ENCODE results near the gene SLC38A8. TPM values are rescaled to one million over a fixed set of nuclear protein-coding genes. Genes with fewer than 3 reads are reported as not detected.

The SLC38A8 gene
- total and polyA plus RNA-seq, 3 donors from 2014 or later: 0.33 to 0.43 (median 0.39) TPM

GRCh38 chr16:84033251-84034195 lies 9.1 kb downstream of the SLC38A8 start:
- Histone ChIP-seq H3K27ac (no peak overlapping the region), H3K9me3 (no peaks in the 10 kb centered on the region), H3K27me3 (no peaks in the 10 kb centered on the region), H3K36me3 (ENCODE audit: low read depth, missing control alignments) (no peaks in the 10 kb centered on the region), H3K4me3 (no peak overlapping the region), H3K4me1 (no peaks in the 10 kb centered on the region)
- no peak for DNase-seq
- TF ChIP-seq POLR2A (IDR thresholded peaks at IDR 0.05): no peak
- no peak for TF ChIP-seq CTCF (IDR thresholded peaks at IDR 0.05)
- 86 to 91% methylated on average over 14 to 25 of the region's 25 CpGs for WGBS, 2 donors
- intact Hi-C loops (cut with DNase I; ENCODE audit: low total_unique reads): no loop called here

GRCh38 chr16:84032458-84033178 lies 10.0 kb downstream of the SLC38A8 start:
- 75 to 83% methylated on average over 15 of the region's 15 CpGs for WGBS, 2 donors
- DNase-seq: no peak
- H3K27ac ChIP-seq: no peak overlapping the region
- intact Hi-C loops (cut with DNase I; ENCODE audit: low total_unique reads): no loop called here
- no peaks in the 10 kb centered on the region for H3K9me3 ChIP-seq
- no peak for TF ChIP-seq CTCF (IDR thresholded peaks at IDR 0.05)
- TF ChIP-seq POLR2A (IDR thresholded peaks at IDR 0.05): no peak
- H3K27me3 ChIP-seq: no peaks in the 10 kb centered on the region
- H3K4me3 ChIP-seq: no peak overlapping the region
- H3K4me1 ChIP-seq: no peaks in the 10 kb centered on the region
- H3K36me3 ChIP-seq (ENCODE audit: low read depth, missing control alignments): no peaks in the 10 kb centered on the region

- DNase-seq: no peak
- no peaks in the 10 kb centered on the region for H3K4me1 ChIP-seq
- no peaks in the 10 kb centered on the region for H3K36me3 ChIP-seq (ENCODE audit: low read depth, missing control alignments)
- no peaks in the 10 kb centered on the region for H3K9me3 ChIP-seq
- intact Hi-C loops (cut with DNase I; ENCODE audit: low total_unique reads): no loop called here
- 85 to 89% methylated on average over 17 of the region's 17 CpGs for WGBS, 2 donors
- no peaks in the 10 kb centered on the region for H3K27me3 ChIP-seq
- no peak overlapping the region for H3K27ac ChIP-seq
- no peak for TF ChIP-seq CTCF (IDR thresholded peaks at IDR 0.05)
- no peak for TF ChIP-seq POLR2A (IDR thresholded peaks at IDR 0.05)
- no peak overlapping the region for H3K4me3 ChIP-seq
Measured at GRCh38 chr16:84031556-84031955, 11.0 kb downstream of the SLC38A8 start.

- TF ChIP-seq POLR2A (IDR thresholded peaks at IDR 0.05): no peak
- no peak for TF ChIP-seq CTCF (IDR thresholded peaks at IDR 0.05)
- DNase-seq: no peak
- intact Hi-C loops (cut with DNase I; ENCODE audit: low total_unique reads): no loop called here
- Histone ChIP-seq H3K9me3 (no peaks in the 10 kb centered on the region), H3K4me3 (no peak overlapping the region), H3K36me3 (ENCODE audit: low read depth, missing control alignments) (no peaks in the 10 kb centered on the region), H3K27me3 (no peaks in the 10 kb centered on the region), H3K4me1 (no peaks in the 10 kb centered on the region), H3K27ac (no peak overlapping the region)
- WGBS, 2 donors: 87% methylated on average over 11 to 14 of the region's 14 CpGs
Measured at GRCh38 chr16:84029297-84030047, 13.1 kb downstream of the SLC38A8 start.
